Cortex of kidney (tissue), 1 donor: Measurements from ENCODE around the gene CHST11.

Experiments
- DNase-seq: peaks from one replicate; lab custom pipeline; 2025; lab: John Stamatoyannopoulos, UW

The CHST11 gene

GRCh38 chr12:104480826-104481440, 24.2 kb downstream of the CHST11 start:
- no peak for DNase-seq

- no peak for DNase-seq
These were observed 25.4 kb downstream of the CHST11 start for GRCh38 chr12:104482113-104482512.

- DNase-seq = no peak
These were observed 26.0 kb downstream of the CHST11 start for GRCh38 chr12:104482748-104483147.

- no peak for DNase-seq
These were observed 27.3 kb downstream of the CHST11 start for GRCh38 chr12:104484079-104484478.

- DNase-seq = no peak
These were observed 29.1 kb downstream of the CHST11 start for GRCh38 chr12:104485651-104486362.

GRCh38 chr12:104486363-104486750, 29.6 kb downstream of the CHST11 start:
- no peak for DNase-seq

- no peak for DNase-seq
These were observed 30.4 kb downstream of the CHST11 start for GRCh38 chr12:104486943-104487819.

- DNase-seq = no peak
These were observed 31.6 kb downstream of the CHST11 start for GRCh38 chr12:104488374-104488773.

GRCh38 chr12:104490186-104490585, 33.4 kb downstream of the CHST11 start:
- no peak for DNase-seq

- DNase-seq = no peak
These were observed 34.1 kb downstream of the CHST11 start for GRCh38 chr12:104490850-104491249.

- no peak for DNase-seq
These were observed 36.7 kb downstream of the CHST11 start for GRCh38 chr12:104493496-104493895.

- DNase-seq = no peak
These were observed 37.5 kb downstream of the CHST11 start for GRCh38 chr12:104494137-104494792.

- no peak for DNase-seq
These were observed 38.0 kb downstream of the CHST11 start for GRCh38 chr12:104494793-104495158.

- DNase-seq = no peak
These were observed 39.0 kb downstream of the CHST11 start for GRCh38 chr12:104495786-104496185.

GRCh38 chr12:104496336-104496735, 39.6 kb downstream of the CHST11 start:
- DNase-seq = no peak

- DNase-seq = no peak
These were observed 41.6 kb downstream of the CHST11 start for GRCh38 chr12:104498211-104498801.

- DNase-seq = no peak
These were observed 43.1 kb downstream of the CHST11 start for GRCh38 chr12:104499668-104500332.

- DNase-seq = no peak
These were observed 44.4 kb downstream of the CHST11 start for GRCh38 chr12:104501115-104501514.

- no peak for DNase-seq
These were observed 44.9 kb downstream of the CHST11 start for GRCh38 chr12:104501660-104502059.

GRCh38 chr12:104502217-104502616, 45.5 kb downstream of the CHST11 start:
- no peak for DNase-seq

- DNase-seq = no peak
These were observed 45.9 kb downstream of the CHST11 start for GRCh38 chr12:104502638-104503037.
